Urinary bladder (tissue), 4 donors: Measurements from ENCODE around the gene EPN3. TPM values are rescaled to one million over a fixed set of nuclear protein-coding genes. Genes with fewer than 3 reads are reported as not detected.

Experiments used
- DNase-seq: peaks from one replicate; pipeline ENCODE4 v3.0.0-alpha.2; 2015; ENCODE audit errors: extremely low spot score
- H3K27ac ChIP-seq: one replicate; pipeline ENCODE4 v1.5.1; 2013; ENCODE audit warnings: low read depth, mild to moderate bottlenecking, moderate library complexity
- H3K36me3 ChIP-seq: one replicate; pipeline ENCODE4 v1.6.1; 2013; ENCODE audit warnings: mild to moderate bottlenecking, moderate library complexity; ENCODE audit not compliant: insufficient read depth
- H3K4me1 ChIP-seq: one replicate; pipeline ENCODE4 v1.6.1; 2013; ENCODE audit warnings: mild to moderate bottlenecking, moderate library complexity; ENCODE audit not compliant: insufficient read depth
- H3K4me3 ChIP-seq: one replicate; pipeline ENCODE4 v1.5.1; 2013; ENCODE audit warnings: low read depth, low read length
- WGBS: extraction: QIAGEN DNeasy Blood & Tissue Kit; methylation state at CpG from one replicate; pipeline ENCODE4 v1.1.7; 2013; 5-methylcytosine and 5-hydroxymethylcytosine counted together
- polyA plus RNA-seq: library from polyadenylated mRNA; stranded (reverse); fragments of 200-250 nt; gene quantifications from one replicate; pipeline ENCODE4 v1.2.3, GENCODE V29; 2013
- total RNA-seq: library from RNA; depleted of rRNA; stranded (reverse); fragments of >200 nt; gene quantifications from one replicate; pipeline ENCODE4 v1.2.3, GENCODE V29; 2014
- donor health status: healthy with polysubstance abuse.
- donor health status: healthy.

Gene EPN3
- total and polyA plus RNA-seq, 2 donors, result 4.4 to 5.6 TPM

DNA sequence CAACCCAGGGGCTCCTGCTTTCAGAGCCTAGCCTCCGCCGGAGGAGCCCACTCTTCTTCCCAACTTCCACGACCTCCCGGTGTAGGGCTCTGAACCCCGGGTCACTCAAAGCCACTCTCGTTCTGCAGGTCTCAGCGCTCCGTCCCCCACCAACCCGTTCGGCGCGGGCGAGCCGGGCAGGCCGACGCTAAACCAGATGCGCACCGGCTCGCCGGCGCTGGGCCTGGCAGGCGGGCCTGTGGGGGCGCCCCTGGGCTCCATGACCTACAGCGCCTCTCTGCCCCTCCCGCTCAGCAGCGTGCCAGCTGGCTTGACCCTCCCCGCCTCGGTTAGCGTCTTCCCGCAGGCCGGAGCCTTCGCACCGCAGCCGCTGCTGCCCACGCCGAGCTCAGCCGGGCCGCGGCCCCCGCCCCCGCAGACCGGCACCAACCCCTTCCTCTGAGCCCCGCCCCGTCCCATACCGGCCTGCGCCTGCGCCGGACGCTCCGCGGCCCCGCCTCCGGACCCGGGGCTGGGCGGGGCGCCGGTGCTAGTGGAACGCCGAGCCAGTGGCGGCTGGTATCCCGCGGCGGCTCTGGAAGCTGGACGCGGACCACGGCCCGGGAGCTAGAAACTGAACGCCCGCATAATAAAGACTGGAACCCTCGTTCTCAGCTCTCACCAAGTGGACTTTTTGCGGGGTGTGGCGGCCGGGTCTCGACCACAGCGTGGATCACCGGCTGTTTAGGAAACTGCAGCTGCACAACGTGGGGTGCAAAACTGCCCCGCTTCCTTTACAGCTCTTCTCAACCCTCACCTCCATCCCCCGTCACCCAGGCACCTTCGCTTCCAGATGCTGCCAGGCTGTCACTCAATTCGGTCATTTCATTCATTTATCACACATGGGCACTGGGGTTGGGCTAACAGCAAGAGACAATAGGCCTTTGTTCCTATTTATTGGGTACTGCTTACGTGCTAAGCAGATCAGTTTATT is 9.5 kb downstream of the EPN3 start:
- H3K27ac ChIP-seq, result no peak overlapping the region
- no peaks in the 10 kb centered on the region for H3K36me3 ChIP-seq
- WGBS, result 2% methylated on average over 82 of the region's 82 CpGs
- no peaks in the 10 kb centered on the region for H3K4me1 ChIP-seq
- no peak for DNase-seq
- H3K4me3 ChIP-seq, result peak overlapping the region; percentile 54

DNA sequence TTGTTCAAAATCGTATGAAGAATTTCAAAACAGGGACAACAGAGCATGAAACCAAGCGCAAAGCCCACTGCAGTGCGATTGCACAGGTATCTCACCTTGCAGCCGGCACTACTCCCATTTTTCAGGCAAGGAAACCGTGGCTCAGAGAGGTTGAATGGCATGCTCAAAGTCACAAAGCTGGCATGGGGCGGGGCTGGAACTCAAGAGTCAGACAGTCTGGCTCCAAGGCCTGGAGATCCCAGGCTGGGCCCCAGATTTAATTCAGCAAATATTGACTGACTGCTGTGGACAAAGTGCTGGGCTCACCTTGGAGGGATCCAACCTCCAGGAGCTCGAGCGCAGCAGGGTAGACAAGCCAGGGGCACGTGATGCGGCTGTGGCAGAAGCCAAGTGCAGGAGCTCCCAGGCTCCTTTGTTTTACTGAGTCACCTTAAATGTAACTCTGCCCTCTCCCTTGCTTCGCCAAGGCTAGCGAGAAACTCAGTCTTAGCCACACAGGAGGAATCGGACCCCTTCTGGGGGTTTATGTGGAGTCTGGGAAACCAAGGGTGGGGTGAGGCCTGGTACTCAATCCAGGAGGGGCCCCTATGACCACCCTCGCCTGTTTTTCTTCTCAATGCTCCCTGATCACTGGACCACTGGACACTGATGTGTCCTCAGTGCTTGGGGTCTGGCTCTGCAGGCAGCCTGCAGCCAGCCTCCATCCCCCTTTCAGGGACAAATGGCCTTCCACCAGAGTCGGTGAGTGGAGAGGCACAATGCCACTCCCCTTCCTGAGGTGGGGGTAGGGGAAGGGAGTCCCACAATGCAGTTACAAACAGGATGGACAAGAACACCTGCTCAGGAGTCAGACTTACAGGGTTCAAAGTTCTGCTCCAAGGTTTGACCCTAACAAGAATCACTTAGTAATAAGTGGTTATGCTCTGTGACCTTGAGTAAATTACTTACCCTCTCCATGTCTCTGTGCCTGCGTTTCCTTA is 10.6 kb downstream of the EPN3 start:
- WGBS, result 79% methylated on average over 16 of the region's 16 CpGs
- no peak overlapping the region for H3K27ac ChIP-seq
- H3K4me3 ChIP-seq, result no peak overlapping the region
- H3K4me1 ChIP-seq, result no peaks in the 10 kb centered on the region
- no peak for DNase-seq
- no peaks in the 10 kb centered on the region for H3K36me3 ChIP-seq

DNA sequence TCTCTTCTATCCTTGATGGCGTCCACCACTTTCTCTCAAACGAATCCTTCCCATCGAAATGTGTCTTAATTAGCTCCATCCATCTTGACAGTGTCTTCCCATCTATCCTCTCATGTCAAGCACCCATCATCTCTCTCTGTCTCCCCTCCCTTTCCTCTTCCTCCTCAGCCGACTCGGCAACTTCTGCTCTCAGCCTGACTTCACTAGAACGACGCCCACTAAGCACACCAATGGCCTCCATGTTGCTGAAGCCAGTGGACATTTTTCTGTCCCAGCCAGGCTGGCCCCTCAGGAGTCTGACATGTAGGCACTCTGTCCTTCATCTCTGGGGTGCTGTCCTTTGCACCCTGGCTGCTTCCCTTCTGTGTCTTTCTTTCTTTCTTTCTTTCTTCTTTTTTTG is 12.0 kb downstream of the EPN3 start:
- Histone ChIP-seq H3K36me3 (no peaks in the 10 kb centered on the region), H3K4me1 (no peaks in the 10 kb centered on the region), H3K4me3 (no peak overlapping the region), H3K27ac (no peak overlapping the region)
- DNase-seq, result no peak
- 82% methylated on average over 7 of the region's 7 CpGs for WGBS

DNA sequence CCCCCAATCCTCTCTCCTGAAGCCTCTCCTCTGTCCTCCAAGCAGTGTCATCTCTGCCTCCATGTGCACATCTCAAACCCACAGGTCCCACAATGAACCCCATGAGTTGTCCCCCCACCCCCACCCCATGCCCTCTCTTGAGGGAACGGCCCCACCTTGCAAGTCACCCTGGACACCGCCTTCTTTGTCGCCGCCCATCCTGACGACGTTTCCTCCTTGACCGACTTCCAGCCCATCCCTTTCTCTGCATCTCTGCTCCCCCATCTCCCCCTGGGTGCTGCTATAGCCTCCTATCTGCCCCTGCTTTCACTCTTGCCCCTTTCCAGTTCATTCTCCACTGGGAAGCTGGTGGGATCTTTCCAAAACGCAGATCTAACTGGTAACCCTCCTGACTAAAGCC is 12.8 kb downstream of the EPN3 start:
- Histone ChIP-seq H3K36me3 (no peaks in the 10 kb centered on the region), H3K4me1 (no peaks in the 10 kb centered on the region), H3K4me3 (no peak overlapping the region), H3K27ac (no peak overlapping the region)
- 54% methylated on average over 8 of the region's 8 CpGs for WGBS
- no peak for DNase-seq

DNA sequence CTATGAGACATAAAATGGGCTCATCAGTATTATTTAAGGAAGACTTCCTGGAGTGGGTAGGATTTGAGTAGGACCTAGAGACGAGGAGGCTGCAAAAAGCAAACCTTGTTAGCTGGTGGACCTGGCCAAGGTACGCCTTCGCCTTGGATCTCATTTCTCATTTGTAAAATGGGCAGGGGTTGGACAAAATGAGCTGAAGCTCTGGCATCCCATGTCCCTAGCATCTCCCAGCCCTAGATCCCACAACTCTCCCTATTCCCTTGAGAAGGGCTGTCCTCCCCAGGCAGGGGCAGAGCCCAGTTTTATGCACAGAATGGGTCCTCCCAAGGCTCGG is 14.1 kb downstream of the EPN3 start:
- no peak overlapping the region for H3K4me3 ChIP-seq
- H3K27ac ChIP-seq, result no peak overlapping the region

DNA sequence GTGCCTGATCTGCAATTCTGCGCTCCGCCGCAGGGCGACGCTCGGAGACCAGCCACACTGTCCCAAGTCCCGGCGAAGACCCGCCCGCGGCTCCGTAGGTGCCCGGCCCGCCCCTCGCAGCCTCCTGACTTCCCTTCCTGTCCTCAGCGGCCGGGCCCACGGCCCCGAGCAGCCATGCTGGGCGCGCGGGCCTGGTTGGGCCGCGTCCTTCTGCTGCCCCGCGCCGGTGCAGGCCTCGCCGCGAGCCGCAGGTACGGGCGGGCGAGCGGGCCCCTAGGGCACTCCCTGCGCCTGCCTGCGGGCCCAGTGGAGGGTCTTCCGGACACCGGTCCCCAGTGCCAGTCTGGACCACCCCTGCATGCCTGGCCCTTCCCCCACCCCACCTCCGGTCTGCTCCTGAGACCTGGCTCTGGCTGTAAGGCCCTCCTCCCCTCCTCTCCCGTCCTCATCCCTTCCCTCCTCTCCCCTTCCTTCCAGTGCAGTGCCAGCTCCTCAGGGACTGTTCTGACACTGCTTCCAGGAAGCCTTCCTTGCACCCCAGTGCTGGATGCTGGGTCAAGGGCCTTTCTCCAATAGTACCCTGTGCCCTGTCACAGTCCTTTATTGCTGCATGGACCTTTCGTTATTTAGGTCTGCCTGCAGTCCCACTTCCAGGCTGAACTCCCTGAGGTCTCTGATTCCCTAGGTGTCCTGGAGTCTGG is 14.7 kb downstream of the EPN3 start, which contains the start of gene SPATA20:
SPATA20 (plus strand) TSS at position 140 of the 701 bp plus-strand sequence; CDS start at position 175, 35 bp downstream.
- H3K36me3 ChIP-seq, result no peaks in the 10 kb centered on the region
- peak within 1 kb of the TSS; percentile 30 for H3K27ac ChIP-seq
- DNase-seq, result no peak
- H3K4me3 ChIP-seq, result peak within 1 kb of the TSS; percentile 52
- 3% methylated on average over 42 of the region's 42 CpGs for WGBS
- H3K4me1 ChIP-seq, result no peaks in the 10 kb centered on the region

More for the DNA sequence above, 14.1 kb downstream of the EPN3 start:
- no peak for DNase-seq
- no peaks in the 10 kb centered on the region for H3K4me1 ChIP-seq
- 53% methylated on average over 4 of the region's 4 CpGs for WGBS
- H3K36me3 ChIP-seq, result no peaks in the 10 kb centered on the region

DNA sequence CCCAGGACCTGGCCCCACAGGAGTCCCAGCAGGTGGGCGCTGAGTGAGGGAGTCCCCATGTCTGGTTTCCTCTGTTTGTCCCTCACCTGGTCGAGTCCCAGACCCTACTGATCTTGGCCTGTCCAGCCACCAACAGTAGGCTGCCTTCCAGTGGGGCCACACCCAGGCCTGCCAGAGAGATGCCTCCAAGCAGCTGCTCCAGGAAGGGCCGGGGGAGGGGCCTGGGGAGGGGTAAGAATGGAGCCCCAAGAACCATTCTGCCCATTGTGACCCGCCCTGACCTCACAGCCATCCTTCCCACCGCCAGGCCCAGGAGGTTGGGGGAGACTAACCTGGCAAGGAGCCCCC is 15.2 kb downstream of the EPN3 start:
- H3K4me3 ChIP-seq, result no peak overlapping the region
- no peak for DNase-seq
- H3K4me1 ChIP-seq, result no peaks in the 10 kb centered on the region
- no peaks in the 10 kb centered on the region for H3K36me3 ChIP-seq
- no peak overlapping the region for H3K27ac ChIP-seq
- WGBS, result 72% methylated on average over 5 of the region's 5 CpGs

DNA sequence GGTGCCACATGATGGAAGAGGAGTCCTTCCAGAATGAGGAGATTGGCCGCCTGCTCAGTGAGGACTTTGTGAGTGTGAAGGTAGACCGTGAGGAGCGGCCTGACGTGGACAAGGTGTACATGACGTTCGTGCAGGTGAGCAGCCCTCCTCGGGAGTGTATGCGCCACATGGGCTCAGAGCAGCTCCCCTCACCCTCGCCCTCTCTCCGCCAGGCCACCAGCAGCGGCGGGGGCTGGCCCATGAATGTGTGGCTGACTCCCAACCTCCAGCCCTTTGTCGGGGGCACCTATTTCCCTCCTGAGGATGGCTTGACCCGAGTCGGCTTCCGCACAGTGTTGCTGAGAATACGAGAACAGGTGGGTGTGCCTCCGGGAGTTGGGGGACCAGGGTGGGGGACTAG is 16.3 kb downstream of the EPN3 start:
- Histone ChIP-seq H3K27ac (no peak overlapping the region), H3K36me3 (no peaks in the 10 kb centered on the region), H3K4me3 (no peak overlapping the region), H3K4me1 (no peaks in the 10 kb centered on the region)
- no peak for DNase-seq
- WGBS, result 87% methylated on average over 18 of the region's 18 CpGs

DNA sequence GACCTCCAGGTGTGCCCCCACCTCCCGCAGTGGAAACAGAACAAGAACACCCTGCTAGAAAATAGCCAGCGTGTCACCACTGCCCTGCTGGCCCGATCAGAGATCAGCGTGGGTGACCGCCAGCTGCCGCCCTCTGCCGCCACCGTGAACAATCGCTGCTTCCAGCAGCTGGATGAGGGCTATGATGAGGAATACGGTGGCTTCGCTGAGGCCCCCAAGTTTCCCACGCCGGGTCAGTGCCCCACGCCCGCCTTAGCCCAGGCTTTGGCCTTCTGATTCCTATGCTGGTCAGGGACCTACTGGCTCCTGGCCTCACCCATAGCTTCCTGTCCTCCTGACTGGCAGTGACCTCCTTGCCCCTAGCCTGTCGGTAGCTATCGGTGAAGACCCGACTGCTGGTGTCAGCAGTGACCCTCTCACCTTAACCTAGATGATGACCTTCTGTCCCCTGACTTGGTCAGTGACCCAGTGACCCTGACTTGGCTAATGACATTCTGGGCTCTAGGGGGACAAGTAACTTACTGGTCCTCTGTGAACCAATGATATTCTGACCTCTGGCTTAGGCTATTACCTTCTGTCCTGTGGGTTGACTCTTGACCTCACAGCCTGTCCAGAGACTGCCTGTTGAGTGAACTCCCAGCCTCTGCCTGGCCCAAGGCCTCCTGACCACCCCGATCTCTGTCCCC is 16.9 kb downstream of the EPN3 start:
- no peak for DNase-seq
- WGBS, result 90% methylated on average over 19 of the region's 19 CpGs
- Histone ChIP-seq H3K27ac (no peak overlapping the region), H3K4me1 (no peaks in the 10 kb centered on the region), H3K36me3 (no peaks in the 10 kb centered on the region), H3K4me3 (no peak overlapping the region)

DNA sequence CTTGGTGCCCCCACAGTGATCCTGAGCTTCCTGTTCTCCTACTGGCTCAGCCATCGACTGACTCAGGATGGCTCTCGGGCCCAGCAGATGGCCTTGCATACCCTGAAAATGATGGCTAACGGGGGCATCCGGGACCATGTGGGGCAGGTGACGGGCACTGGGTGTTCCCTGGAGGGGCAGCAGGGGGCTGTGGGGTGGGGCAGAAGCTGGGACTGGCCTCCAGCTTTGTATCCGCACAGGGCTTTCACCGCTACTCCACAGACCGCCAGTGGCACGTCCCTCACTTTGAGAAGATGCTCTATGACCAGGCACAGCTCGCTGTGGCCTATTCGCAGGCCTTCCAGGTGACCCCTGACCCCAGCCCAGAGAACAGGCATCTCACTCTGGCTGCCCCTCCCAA is 17.4 kb downstream of the EPN3 start:
- 94% methylated on average over 11 of the region's 11 CpGs for WGBS
- H3K27ac ChIP-seq, result no peak overlapping the region
- H3K4me3 ChIP-seq, result no peak overlapping the region
- DNase-seq, result no peak
- H3K36me3 ChIP-seq, result no peaks in the 10 kb centered on the region
- H3K4me1 ChIP-seq, result no peaks in the 10 kb centered on the region

DNA sequence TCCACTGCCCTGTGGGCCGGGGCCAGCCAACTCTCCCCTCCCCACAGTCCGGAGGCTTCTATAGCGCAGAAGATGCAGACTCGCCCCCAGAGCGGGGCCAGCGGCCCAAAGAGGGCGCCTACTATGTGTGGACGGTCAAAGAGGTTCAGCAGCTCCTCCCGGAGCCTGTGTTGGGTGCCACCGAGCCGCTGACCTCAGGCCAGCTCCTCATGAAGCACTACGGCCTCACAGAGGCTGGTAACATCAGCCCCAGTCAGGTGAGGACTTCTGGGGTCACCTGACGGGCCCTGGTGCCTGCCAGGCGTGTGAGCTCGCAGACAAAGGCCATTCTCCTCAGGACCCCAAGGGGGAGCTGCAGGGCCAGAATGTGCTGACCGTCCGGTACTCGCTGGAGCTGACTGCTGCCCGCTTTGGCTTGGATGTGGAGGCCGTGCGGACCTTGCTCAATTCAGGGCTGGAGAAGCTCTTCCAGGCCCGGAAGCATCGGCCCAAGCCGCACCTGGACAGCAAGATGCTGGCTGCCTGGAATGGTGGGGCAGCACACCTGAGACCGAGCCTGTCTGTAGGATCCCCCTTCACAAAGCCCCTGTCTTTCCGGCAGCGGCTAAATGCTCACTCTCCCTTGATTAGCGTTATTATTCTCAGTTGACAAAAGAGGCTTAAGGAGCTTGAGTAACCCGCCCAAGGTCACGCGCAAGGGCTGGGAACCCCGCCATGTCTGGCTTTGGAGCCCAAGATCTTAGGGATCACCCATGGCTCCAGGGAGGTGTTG is 18.3 kb downstream of the EPN3 start:
- Histone ChIP-seq H3K36me3 (no peaks in the 10 kb centered on the region), H3K4me1 (no peaks in the 10 kb centered on the region), H3K4me3 (no peak overlapping the region), H3K27ac (no peak overlapping the region)
- DNase-seq, result no peak
- 49% methylated on average over 32 of the region's 32 CpGs for WGBS

DNA sequence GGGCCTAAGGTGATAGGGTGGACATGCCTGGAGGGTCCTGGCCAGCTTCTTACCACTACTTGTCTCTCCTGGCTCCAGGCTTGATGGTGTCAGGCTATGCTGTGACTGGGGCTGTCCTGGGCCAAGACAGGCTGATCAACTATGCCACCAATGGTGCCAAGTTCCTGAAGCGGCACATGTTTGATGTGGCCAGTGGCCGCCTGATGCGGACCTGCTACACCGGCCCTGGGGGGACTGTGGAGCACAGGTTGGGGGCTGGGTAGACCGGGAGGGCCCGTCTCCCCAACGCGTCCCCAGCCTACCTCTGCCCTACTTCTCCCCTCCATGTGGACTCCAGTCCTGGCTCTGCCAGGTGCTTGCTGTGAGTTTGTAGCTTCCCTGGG is 18.9 kb downstream of the EPN3 start:
- H3K4me3 ChIP-seq, result no peak overlapping the region
- H3K36me3 ChIP-seq, result no peaks in the 10 kb centered on the region
- no peaks in the 10 kb centered on the region for H3K4me1 ChIP-seq
- 95% methylated on average over 8 of the region's 8 CpGs for WGBS
- H3K27ac ChIP-seq, result no peak overlapping the region
- DNase-seq, result no peak
